ENCODE results near the gene C16orf90. TPM values are rescaled to one million over a fixed set of nuclear protein-coding genes. Genes with fewer than 3 reads are reported as not detected.
"Not testable (repeated sequence)": the region's sequence is repeated elsewhere in the genome, so short reads cannot be mapped to it uniquely, and the experiment has no call there.

Gene C16orf90
- total RNA-seq, 2 experiments from 2014 or later, result not detected

- intact Hi-C loops (cut with DNase I, micrococcal nuclease), result no loop called here
- CTCF ChIA-PET, result interaction anchor here (1.1 kb wide), 1 partner anchor 45 kb away, joined by 3 read pairs; no protein-coding TSS in a partner anchor
- Mint-ChIP-seq H3K27ac (no peak overlapping the region), H3K27me3 (no peaks in the 10 kb centered on the region), H3K4me1 (no peaks in the 10 kb centered on the region), H3K9me3 (ENCODE audit: low read depth) (no peaks in the 10 kb centered on the region), H3K36me3 (ENCODE audit: low read depth) (peaks cover 34% of the 10 kb centered on the region), H3K4me3 (no peak overlapping the region)
- no peak for ATAC-seq
- POLR2A ChIA-PET, result no interaction called here
- DNase-seq, result no peak
Measured at GRCh38 chr16:3481696-3482658, 13.3 kb downstream of the C16orf90 start.

- Mint-ChIP-seq H3K27me3 (no peaks in the 10 kb centered on the region), H3K4me1 (no peaks in the 10 kb centered on the region), H3K9me3 (ENCODE audit: low read depth) (no peaks in the 10 kb centered on the region), H3K4me3 (no peak overlapping the region), H3K27ac (peak overlapping the region; percentile 15), H3K36me3 (ENCODE audit: low read depth) (peaks cover 34% of the 10 kb centered on the region)
- intact Hi-C loops (cut with DNase I, micrococcal nuclease), result no loop called here
- no peak for ATAC-seq
- POLR2A ChIA-PET, result interaction anchor here (0.6 kb wide), 1 partner anchor 54 kb away, joined by 3 read pairs; no protein-coding TSS in a partner anchor
- CTCF ChIA-PET, result no interaction called here
- no peak for DNase-seq
Measured at GRCh38 chr16:3480901-3481695, 14.2 kb downstream of the C16orf90 start.

- intact Hi-C loops (cut with DNase I, micrococcal nuclease), result no loop called here
- ATAC-seq (peak; percentile 71), DNase-seq (no peak)
- Mint-ChIP-seq H3K4me3 (no peak overlapping the region), H3K36me3 (ENCODE audit: low read depth) (peaks cover 32% of the 10 kb centered on the region), H3K9me3 (ENCODE audit: low read depth) (no peaks in the 10 kb centered on the region), H3K4me1 (no peaks in the 10 kb centered on the region), H3K27me3 (no peaks in the 10 kb centered on the region), H3K27ac (peak overlapping the region; percentile 25)
- CTCF ChIA-PET, result interaction anchor here (0.7 kb wide), 1 partner anchor 20 kb away, joined by 3 read pairs; no protein-coding TSS in a partner anchor
- POLR2A ChIA-PET, result interaction anchor here (1.4 kb wide), 1 partner anchor 23 kb away, joined by 3 read pairs; no protein-coding TSS in a partner anchor
Measured at GRCh38 chr16:3479654-3480216, 15.6 kb downstream of the C16orf90 start.

GRCh38 chr16:3478242-3478925 lies 16.9 kb downstream of the C16orf90 start:
- DNase-seq (no peak), ATAC-seq (no peak)
- no peak overlapping the region for H3K27ac Mint-ChIP-seq
- peaks cover 25% of the 10 kb centered on the region for H3K36me3 Mint-ChIP-seq (ENCODE audit: low read depth)
- H3K4me1 Mint-ChIP-seq, result peaks cover 2% of the 10 kb centered on the region
- H3K27me3 Mint-ChIP-seq, result no peaks in the 10 kb centered on the region
- ChIA-PET CTCF (no interaction called here), POLR2A (no interaction called here)
- no peaks in the 10 kb centered on the region for H3K9me3 Mint-ChIP-seq (ENCODE audit: low read depth)
- H3K4me3 Mint-ChIP-seq, result no peak overlapping the region
- intact Hi-C loops (cut with DNase I, micrococcal nuclease), result no loop called here

- Mint-ChIP-seq H3K36me3 (ENCODE audit: low read depth) (peaks cover 24% of the 10 kb centered on the region), H3K27ac (no peak overlapping the region), H3K9me3 (ENCODE audit: low read depth) (no peaks in the 10 kb centered on the region), H3K4me3 (no peak overlapping the region), H3K4me1 (peaks cover 15% of the 10 kb centered on the region), H3K27me3 (no peaks in the 10 kb centered on the region)
- ChIA-PET CTCF (no interaction called here), POLR2A (no interaction called here)
- no peak for DNase-seq
- intact Hi-C loops (cut with DNase I, micrococcal nuclease), result no loop called here
- ATAC-seq, result no peak
Measured at GRCh38 chr16:3476409-3476808, 18.9 kb downstream of the C16orf90 start.

GRCh38 chr16:3475604-3476375 lies 19.5 kb downstream of the C16orf90 start:
- DNase-seq (no peak), ATAC-seq (no peak)
- Mint-ChIP-seq H3K4me1 (peaks cover 15% of the 10 kb centered on the region), H3K27ac (no peak overlapping the region), H3K9me3 (ENCODE audit: low read depth) (no peaks in the 10 kb centered on the region), H3K27me3 (no peaks in the 10 kb centered on the region), H3K4me3 (no peak overlapping the region), H3K36me3 (ENCODE audit: low read depth) (peaks cover 21% of the 10 kb centered on the region)
- intact Hi-C loops (cut with DNase I, micrococcal nuclease), result no loop called here
- ChIA-PET POLR2A (no interaction called here), CTCF (no interaction called here)

- H3K36me3 Mint-ChIP-seq (ENCODE audit: low read depth), result peaks cover 19% of the 10 kb centered on the region
- H3K4me3 Mint-ChIP-seq; POLR2A ChIA-PET; H3K9me3 Mint-ChIP-seq (ENCODE audit: low read depth); H3K27ac Mint-ChIP-seq; H3K27me3 Mint-ChIP-seq; intact Hi-C loops (cut with DNase I, micrococcal nuclease); DNase-seq; ATAC-seq: not testable (repeated sequence)
- peaks cover 15% of the 10 kb centered on the region for H3K4me1 Mint-ChIP-seq
- CTCF ChIA-PET, result interaction anchor here (0.6 to 1.2 kb wide), 2 partner anchors 24 to 82 kb away, joined by 3 to 4 read pairs; no protein-coding TSS in a partner anchor
Measured at GRCh38 chr16:3474870-3475269, 20.4 kb downstream of the C16orf90 start.

GRCh38 chr16:3474136-3474779 lies 21.0 kb downstream of the C16orf90 start:
- Mint-ChIP-seq H3K9me3 (ENCODE audit: low read depth) (no peaks in the 10 kb centered on the region), H3K36me3 (ENCODE audit: low read depth) (peaks cover 13% of the 10 kb centered on the region), H3K4me3 (no peak overlapping the region), H3K27me3 (no peaks in the 10 kb centered on the region), H3K27ac (no peak overlapping the region), H3K4me1 (peaks cover 15% of the 10 kb centered on the region)
- CTCF ChIA-PET, result interaction anchor here (0.6 to 1.2 kb wide), 2 partner anchors 23 to 81 kb away, joined by 3 to 4 read pairs; no protein-coding TSS in a partner anchor
- ATAC-seq (no peak), DNase-seq (no peak)
- intact Hi-C loops (cut with DNase I, micrococcal nuclease), result no loop called here
- POLR2A ChIA-PET, result no interaction called here

- Mint-ChIP-seq H3K4me1 (peaks cover 15% of the 10 kb centered on the region), H3K36me3 (ENCODE audit: low read depth) (peaks cover 11% of the 10 kb centered on the region)
- H3K27ac Mint-ChIP-seq; H3K4me3 Mint-ChIP-seq; DNase-seq; POLR2A ChIA-PET; intact Hi-C loops (cut with DNase I, micrococcal nuclease); H3K27me3 Mint-ChIP-seq; CTCF ChIA-PET; ATAC-seq; H3K9me3 Mint-ChIP-seq (ENCODE audit: low read depth): not testable (repeated sequence)
Measured at GRCh38 chr16:3473596-3473943, 21.7 kb downstream of the C16orf90 start.

- ChIA-PET POLR2A (no interaction called here), CTCF (interaction anchor here (0.7 kb wide), 1 partner anchor 190 kb away, joined by 3 read pairs; no protein-coding TSS in a partner anchor)
- ATAC-seq (peak; percentile 48), DNase-seq (peak; percentile 34)
- Mint-ChIP-seq H3K36me3 (ENCODE audit: low read depth) (peaks cover 9% of the 10 kb centered on the region), H3K27ac (peak overlapping the region; percentile 68), H3K4me1 (peaks cover 19% of the 10 kb centered on the region), H3K9me3 (ENCODE audit: low read depth) (no peaks in the 10 kb centered on the region), H3K27me3 (no peaks in the 10 kb centered on the region), H3K4me3 (no peak overlapping the region)
- intact Hi-C loops (cut with DNase I, micrococcal nuclease), result no loop called here
Measured at GRCh38 chr16:3472878-3473595, 22.3 kb downstream of the C16orf90 start.

All from activated CD4-positive, alpha-beta T cell treated with anti-CD3 and anti-CD28 coated beads for 36 hours (primary cell).